Lung microvascular endothelial cell (primary cell): ENCODE results near the gene REEP2. TPM values are rescaled to one million over a fixed set of nuclear protein-coding genes. Genes with fewer than 3 reads are reported as not detected.
A peak's percentile ranks its signal among the peaks of the same experiment; 100 is the strongest.
"Not testable (repeated sequence)": the region's sequence is repeated elsewhere in the genome, so short reads cannot be mapped to it uniquely, and the experiment has no call there.

ENCODE experiments used
- DNase-seq, 2 donors: peaks; one replicate each; pipeline versions ENCODE4 v3.0.0 to v3.0.0-alpha.2; 2010; ENCODE audit warnings: low read depth in 2 of 2
- total RNA-seq: library from RNA; depleted of rRNA; stranded (reverse); fragments of >200 nt; gene quantifications from 2 replicates; pipeline ENCODE4 v1.2.1, GENCODE V29; 2014

The REEP2 gene, protein sequence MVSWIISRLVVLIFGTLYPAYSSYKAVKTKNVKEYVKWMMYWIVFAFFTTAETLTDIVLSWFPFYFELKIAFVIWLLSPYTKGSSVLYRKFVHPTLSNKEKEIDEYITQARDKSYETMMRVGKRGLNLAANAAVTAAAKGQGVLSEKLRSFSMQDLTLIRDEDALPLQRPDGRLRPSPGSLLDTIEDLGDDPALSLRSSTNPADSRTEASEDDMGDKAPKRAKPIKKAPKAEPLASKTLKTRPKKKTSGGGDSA
- total RNA-seq = 0.40 and 1.1 TPM in 2 replicates

DNA sequence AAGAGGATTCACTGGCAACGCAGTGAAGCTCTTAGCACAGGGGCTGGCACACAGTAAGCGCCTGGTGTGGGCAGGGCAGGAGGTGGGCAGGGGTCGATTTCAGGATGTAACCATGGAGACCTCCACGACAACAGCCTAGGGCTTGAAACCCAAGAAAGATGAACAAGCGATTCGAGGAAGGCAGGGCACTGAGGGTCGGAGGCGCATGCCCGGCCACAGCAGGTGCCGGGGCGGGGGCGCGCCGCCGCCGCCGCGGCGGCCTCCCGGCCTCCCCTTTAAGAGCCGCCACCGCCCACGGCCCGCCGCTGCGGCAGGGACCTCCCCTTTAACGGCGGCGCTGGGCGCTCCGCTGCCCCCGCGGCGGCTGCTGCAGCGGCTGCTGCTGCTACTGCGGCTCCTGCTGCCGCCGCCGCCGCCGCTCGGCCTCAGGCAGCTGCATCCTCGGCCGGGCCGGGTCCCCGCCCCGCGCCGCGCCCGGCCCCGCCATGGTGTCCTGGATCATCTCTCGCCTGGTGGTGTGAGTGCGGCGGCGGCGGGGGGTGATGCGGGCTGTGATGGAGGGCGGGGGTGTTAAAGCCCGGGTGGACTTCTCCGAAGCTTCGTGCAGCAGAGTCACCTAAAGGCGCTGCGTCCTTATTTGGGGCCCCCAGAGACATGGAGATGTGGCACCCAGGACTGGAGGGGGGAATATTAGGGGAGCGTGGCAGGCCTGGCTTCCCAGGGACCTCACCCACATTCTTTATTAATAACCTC lies at the start of gene REEP2:
REEP2 (plus strand) TSS at position 334 of the 753 bp plus-strand sequence; CDS start at position 486, 152 bp downstream.
- peak; percentile 49 to 58 for DNase-seq

DNA sequence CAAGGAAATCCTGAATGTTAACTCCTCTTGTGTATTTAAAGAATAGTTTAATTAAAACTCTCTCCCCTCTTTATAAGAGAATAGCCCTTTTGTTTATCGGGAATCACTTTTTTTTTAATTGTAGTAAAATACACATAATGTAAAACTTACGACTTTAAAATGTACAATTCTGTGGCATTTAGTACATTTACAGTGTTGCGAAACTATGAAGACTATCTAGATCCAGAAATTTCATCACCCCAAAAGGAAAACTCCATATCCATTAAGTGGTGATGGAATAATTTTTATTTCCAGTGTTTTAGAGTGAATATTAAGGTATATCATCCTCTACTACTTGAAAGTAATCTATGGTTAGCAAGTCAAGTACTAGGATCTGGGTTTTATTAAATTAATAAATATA lies 49.5 kb upstream of the REEP2 start:
- DNase-seq = no peak

DNA sequence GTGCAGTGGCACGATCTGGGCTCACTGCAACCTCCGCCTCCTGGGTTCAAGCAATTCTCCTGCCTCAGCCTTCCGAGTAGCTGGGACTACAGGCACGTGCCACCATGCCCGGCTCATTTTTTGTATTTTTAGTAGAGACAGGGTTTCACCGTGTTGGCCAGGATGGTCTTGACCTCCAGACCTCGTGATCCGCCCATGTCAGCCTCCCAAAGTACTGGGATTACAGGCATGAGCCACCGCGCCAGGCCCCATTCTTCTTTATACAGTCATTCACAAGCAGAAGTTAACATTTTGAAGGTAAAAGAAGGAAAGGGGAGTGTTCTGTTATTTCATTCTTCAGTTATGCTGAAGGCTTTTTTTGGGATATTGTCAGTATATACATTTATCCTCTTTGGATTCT lies 48.9 kb upstream of the REEP2 start:
- DNase-seq = not testable (repeated sequence)

DNA sequence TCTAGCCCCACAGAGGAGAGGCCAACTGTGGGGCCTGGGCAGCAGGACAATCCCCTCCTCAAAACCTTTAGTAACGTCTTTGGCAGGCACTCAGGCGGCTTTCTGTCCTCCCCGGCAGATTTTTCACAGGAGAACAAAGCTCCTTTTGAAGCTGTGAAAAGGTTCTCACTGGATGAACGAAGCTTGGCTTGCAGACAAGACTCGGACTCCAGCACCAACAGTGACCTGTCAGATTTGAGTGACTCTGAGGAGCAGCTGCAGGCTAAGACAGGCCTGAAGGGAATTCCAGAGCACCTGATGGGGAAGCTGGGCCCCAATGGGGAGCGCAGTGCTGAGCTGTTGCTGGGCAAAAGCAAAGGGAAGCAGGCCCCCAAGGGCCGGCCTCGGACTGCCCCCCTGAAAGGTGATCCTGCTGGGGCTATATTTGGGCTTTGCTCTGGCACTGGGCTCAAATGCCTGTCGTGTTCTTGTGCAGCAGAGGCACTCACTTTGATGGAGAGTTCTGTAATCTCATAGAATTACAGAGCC lies 46.9 kb upstream of the REEP2 start:
- DNase-seq = no peak

DNA sequence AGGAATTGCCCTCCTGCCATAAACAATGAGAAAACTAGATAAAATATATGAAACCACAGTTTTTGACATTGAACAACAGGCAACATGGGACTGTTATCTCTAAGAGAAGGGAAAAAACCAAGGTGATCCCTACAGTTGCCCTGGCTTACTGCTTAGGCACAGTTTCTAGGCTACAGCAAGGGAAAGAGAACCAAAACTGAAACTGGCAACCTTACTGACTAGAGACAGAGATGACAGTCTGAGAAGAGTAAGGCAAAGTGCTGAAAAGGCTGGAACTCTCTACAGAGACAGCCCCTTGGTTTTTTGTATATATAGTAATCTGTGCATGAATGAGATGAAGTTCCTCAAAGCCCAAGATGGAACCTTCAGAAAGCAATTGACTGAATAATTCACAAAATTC lies 36.2 kb upstream of the REEP2 start:
- DNase-seq = no peak

DNA sequence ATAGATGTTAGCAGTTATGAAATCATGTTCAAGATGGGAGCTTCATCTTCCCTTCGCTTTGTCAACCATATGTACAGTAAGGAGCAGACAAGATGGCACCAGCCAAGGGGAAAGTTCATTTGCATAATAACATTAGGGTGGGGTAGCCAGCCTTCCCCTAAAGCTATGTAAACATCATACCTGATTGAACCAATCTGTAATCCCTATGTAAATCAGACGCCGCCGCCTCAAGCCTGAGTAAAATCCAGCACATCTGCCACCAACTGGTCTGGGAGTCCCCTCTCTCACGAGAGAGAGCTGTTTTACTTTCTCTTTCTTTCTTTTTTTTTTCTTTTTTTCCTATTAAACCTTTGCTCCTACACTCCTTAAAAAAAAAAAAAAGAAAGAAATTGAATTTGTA lies 30.8 kb upstream of the REEP2 start:
- DNase-seq = no peak

DNA sequence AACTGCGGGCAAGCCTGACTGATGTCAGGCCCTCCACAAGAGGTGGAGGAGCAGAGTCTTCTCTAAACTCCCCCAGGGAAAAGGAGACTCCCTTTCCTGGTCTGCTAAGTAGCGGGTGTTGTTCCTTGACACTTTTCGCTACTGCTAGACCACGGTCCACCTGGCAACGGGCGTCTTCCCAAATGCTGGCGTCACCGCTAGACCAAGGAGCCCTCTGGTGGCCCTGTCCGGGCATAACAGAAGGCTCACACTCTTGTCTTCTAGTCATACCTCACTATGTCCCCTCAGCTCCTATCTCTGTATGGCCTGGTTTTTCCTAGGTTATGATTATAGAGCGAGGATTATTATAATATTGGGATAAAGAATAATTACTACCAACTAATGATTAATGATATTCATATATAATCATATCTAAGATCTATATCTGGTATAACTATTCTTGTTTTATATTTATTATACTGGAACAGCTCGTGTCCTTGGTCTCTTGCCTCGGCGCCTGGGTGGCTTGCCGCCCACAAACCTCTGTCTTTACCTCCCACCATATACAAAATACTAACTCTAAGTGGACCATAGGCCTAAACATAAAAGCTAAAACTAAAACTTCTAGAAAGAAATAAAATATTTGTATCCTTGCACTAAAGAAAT lies 27.7 kb upstream of the REEP2 start:
- peak; percentile 22 to 33 for DNase-seq

DNA sequence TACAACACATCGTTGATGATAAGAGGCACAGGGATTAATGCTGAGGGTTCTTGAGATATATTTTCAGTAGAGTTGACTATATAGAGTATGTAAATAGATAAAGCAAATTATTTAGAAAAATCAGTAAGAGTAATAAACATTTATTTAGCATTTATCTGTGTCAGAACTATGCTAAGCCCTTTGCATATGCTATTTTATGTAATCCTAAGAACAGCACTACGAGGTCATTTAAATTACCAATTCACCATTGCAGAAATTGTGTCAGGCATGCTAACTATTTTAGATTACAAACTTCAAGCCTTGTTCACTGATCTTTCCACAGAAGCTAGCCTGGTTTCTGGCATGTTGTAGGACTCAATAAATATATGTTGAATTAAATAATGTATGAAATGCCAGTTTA lies 20.4 kb upstream of the REEP2 start:
- no peak for DNase-seq

DNA sequence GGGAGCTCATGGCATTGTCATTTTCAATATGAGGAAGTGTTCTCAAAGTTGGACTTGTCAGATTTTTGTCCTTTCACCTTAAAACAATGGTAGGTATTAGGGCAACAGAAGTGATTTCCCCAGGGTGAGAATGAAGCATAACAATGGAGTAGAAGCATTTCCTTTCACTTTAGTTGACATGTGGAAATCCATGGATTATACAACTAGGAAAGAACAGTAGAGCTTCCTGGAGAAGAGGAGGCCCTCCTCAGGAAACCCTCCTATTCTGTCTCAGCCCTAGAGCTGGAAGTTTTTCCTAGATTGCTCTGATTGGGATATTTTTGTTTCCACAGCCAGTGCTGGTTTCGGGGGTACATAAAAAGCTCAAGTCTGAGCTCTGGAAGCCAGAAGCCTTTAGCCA lies 13.8 kb upstream of the REEP2 start:
- DNase-seq = peak; percentile 48

DNA sequence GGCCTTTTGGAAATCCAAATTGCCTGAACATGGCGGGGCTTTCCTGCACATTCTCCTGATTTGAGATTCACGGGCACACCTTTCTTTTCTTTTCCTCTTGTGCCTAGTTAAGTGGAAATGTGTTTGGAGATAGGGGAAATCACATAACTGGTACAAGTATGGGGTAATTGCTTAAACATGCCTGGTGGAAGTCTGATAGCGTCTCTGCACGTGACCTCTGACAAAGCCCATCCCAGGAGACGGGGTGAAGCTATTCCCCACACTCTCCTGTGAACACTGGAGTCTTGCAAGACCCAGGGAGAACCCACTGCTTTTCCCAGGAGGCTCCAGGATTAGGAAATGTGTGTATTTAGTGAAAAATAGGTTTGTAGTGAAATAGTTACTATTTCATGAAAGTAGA lies 2.9 kb upstream of the REEP2 start:
- no peak for DNase-seq

DNA sequence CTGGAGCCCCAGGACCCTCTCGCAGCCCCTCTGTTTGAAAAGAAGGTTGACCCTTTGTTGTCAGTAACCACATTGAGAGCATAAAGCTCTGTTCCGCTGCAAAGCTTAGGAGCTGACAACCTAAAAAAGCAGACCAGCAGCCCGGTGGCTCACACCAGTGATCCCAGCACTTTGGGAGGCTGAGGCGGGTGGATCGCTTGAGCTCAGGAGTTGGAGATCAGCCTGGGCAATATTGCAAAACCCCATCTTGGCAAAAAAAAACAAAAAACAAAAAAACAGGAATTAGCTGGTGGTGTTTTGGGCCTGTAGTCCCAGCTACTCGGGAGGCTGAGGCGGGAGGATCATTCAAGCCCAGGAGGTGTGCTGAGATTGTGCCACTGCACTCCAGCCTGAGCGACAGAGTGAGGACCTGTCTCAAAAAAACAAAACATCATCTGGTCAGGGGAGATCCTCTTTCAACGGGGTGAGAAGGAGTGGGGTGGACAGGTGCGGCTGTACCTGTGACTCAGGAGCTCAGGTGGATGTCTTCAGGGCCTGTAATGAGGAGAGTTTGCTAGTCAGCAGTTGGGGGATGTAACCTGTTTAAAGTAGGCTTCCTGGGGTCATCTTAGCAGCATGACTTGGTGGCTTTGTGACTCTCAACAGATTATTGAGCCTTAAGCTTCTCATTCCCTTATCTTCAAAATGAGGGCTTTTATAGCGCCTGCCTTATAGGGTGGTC lies 694 bp upstream of the REEP2 start:
- DNase-seq = no peak

DNA sequence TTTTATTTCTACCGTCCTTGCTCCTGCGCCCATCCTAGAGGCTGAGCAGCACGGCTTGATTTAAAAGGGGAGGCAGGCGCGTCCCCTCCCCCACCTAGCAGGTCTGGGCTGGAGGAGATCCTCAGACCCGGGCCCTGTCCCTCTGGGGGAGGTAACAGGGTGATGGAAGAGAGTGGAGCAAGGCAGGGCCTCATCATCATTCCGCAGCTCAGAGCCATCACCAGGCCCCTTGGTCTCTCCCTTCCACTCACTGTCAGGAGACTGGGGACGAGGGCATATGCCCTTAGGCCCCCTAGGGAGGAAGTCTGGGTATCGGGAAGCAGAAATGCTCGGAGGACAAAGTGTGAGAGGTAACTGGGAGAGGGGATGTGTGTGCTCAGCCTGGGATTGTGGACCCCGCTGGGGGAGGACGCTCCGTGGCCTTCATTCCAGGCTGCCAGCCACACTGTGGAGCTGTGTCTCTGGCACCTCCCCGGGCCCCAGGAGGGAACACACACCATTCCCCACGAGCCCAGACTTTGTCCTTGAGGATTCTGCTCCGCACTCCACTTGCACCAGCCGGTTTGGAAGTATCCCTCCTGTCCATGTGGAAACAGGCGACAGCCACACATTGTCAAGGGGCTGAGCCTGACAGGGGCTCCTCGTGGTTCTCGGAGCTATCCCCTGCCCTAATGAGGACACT lies 761 bp downstream of the REEP2 start:
- no peak for DNase-seq

DNA sequence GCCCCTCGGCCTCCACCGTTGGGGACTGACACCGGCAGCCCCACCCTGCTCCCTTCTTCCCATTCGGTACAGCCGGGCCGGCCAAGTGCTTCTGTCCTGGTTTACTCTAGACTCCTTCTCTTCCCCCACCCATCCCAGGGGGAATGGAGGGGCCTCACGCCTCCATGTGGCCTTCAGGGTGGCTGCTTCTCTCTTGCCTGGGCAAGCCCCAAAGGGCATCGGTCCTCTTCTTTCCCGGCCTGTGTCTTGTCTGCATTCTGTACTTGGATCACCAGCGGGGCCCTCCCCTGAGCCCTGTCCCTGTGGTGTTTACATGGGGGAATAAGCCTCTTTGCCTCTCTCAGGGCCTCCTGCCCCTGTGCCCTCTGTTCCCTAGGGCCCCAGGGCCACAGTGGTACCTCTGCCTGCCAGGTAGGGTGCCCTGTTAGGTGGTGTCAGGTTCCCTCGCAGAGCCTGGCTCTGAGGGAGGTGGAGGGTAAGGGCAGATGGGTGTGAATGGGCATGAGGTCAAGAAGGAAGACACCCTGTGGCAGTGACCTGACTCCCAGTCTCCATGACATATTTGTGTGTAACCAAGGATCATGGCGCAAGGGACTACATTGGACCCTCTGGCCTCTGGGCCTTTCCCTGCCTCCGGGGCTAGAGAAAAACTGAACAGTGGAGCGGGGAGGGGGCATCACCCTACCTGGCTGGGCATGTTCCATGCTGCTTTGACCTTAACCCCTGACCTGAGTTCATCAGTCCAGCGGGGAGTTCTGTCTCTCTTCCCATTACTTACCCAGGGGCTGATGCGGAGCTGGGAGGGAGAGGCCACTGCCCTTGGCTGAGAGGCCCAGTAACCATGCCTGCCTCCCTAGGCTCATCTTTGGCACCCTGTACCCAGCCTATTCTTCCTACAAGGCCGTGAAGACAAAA lies 1.6 kb downstream of the REEP2 start:
- no peak for DNase-seq

DNA sequence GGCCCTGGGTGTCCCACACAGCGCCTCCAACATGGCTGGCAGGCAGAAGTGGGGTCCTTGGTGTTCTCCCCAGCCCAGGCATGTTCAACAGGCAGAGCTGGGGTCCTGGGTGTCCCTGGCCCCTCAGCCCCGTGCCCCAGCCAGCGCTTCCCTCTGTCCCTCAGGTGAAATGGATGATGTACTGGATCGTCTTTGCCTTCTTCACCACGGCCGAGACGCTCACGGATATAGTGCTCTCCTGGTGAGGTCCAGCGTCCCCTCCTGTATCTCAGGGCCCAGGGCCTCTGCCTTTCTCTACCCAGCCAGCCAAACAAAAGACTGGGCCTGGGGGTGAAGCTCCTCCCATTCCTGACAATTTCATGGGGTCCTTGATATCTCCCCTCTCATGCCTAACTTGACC lies 2.4 kb downstream of the REEP2 start:
- DNase-seq = no peak

DNA sequence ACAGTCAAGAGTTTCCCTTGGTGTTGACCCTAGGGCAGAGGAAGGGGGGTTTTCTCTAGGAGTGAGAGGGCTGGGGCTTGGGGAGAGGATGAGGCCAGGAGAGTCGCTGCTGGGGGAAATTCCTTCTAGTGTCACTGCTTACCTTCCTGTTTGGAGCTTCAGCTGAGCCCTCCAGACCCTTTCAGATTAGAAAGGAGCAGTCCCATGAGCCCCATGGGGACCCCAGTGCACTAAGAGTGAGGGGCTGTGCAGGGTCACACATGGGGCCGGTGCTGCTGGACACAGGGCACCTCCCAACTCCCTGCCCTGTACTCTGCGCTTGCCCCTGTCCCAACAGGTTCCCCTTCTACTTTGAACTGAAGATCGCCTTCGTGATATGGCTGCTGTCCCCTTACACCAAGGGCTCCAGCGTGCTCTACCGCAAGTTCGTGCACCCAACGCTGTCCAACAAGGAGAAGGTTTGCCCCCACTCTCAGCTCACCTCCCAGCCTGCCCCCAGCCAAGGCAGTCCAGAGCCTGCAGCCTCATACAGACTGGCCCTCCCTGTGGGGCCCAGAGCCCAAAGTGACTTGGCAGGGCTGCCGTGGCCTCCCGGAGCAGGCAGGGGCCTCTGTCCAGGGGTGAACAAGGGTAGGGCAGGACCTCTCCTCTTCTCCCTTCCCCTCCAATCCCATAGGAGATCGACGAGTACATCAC lies 5.4 kb downstream of the REEP2 start:
- DNase-seq = no peak

DNA sequence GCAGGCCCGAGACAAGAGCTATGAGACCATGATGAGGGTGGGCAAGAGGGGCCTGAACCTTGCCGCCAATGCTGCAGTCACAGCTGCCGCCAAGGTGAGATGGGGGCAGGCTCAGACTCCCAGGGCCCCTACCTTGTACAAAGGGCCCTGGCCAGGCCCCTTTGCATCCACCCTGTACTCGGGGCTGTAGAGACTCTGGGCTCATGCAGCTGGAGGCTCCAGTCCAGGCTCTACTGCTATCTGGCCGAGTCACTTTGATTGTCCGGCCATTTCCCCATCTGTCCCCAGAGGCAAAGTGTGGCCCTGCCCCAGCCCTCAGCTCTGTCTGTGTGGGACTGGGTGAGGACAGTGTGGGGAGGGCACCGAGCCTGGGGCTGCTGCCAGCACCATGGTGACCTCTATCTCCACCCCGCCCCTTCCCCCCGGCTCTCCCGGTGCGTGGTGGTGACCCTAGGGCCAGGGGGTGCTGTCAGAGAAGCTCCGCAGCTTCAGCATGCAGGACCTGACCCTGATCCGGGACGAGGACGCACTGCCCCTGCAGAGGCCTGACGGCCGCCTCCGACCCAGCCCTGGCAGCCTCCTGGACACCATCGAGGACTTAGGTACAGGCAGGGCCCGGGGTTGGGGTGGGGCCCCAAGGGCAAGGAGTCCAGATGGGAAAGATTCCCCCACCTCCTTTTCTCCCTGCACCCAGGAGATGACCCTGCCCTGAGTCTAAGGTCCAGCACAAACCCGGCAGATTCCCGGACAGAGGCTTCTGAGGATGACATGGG lies 6.1 kb downstream of the REEP2 start:
- DNase-seq = no peak

DNA sequence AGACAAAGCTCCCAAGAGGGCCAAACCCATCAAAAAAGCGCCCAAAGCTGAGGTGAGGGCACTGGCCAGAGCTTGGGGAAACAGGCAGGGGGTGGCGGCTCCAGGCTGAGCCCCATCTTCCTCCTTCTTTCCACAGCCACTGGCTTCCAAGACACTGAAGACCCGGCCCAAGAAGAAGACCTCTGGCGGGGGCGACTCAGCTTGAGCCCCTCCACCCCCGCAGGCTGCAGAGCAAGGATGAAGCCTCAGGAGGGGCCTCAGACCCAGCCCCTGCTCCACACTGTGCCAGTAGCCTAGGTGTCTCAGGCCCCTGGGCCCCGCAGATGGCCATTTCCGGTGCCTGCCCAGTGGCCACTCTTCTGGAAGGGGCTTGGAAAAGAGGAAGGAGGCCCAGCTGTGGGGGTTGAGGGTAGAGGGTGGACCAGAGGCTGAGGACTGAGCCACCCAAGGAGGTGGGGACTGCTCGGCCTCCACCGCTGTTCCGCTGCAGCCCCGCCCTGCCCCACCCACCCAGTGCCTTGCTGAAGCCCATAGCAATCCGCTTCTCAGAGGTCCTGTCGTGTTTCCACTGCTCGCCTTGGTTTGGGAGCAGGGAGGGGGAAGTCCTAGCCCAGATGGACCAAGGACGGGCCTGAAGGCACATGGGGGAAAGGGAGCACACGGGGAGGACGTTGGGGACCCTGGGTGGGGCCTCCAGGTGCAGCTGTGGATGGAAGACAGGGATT lies 6.9 kb downstream of the REEP2 start:
- DNase-seq = no peak

DNA sequence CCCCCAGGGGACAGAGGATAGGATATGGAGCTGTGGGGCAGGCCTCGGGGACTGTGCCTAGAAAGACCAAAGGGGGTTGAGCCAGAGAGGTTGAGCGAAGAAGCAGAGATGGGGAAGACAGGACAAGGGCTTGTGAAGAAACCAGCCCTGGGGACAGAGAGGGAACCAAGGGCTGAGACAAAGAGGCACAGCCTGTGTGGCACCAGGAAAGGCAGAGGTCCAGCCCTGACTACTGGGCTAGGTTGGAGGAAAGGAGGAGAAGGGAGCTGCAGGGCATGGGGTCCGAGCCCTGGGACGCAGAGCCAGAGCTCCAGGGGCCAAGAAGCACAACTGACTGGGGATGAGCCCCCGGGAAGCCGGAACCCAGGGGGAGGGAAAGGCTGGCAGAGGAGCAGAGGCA lies 9.2 kb downstream of the REEP2 start:
- DNase-seq = no peak
